Colonic mucosa (tissue), 4 donors: ENCODE data around the gene GFRA1. TPM values are rescaled to one million over a fixed set of nuclear protein-coding genes. Genes with fewer than 3 reads are reported as not detected.

Source experiments
- DNase-seq: peaks from one replicate; pipeline ENCODE4 v3.0.0-alpha.2; 2020
- H3K27ac ChIP-seq: fragments of 200-600 bp; one replicate; pipeline ENCODE4 v1.8.0; 2021
- H3K27me3 ChIP-seq: fragments of 200-600 bp; one replicate; pipeline ENCODE4 v1.8.0; 2021
- H3K36me3 ChIP-seq: fragments of 200-600 bp; one replicate; pipeline ENCODE4 v1.8.0; 2021
- H3K4me1 ChIP-seq: fragments of 200-600 bp; one replicate; pipeline ENCODE4 v1.8.0; 2021; ENCODE audit warnings: mild to moderate bottlenecking
- H3K4me3 ChIP-seq: fragments of 200-600 bp; one replicate; pipeline ENCODE4 v1.8.0; 2021
- H3K9ac ChIP-seq, 2 donors: one replicate each; pipeline ENCODE4 v1.7.0; 2013; ENCODE audit warnings: control low read depth in 2 of 2, low read depth in 2 of 2, low read length in 2 of 2
- H3K9me3 ChIP-seq: fragments of 200-600 bp; one replicate; pipeline ENCODE4 v1.8.0; 2021
- CTCF ChIP-seq: fragments of 200-600 bp; IDR thresholded peaks from one replicate; pipeline ENCODE4 v1.8.0; 2022; ENCODE audit warnings: antibody characterized with exemption, mild to moderate bottlenecking
- intact Hi-C: fragments of 100-400 bp; cut with DNase I; formaldehyde crosslinking; loops from one replicate; pipeline ENCODE4 v1.14.1; 2022
- total RNA-seq, 2 donors: library from RNA; stranded (reverse); fragmentation: NEBNext Ultra II Directional in 1 of 2; extraction: Animal tissue kit (Norgen Biotek cat#: 25700) in 1 of 2; gene quantifications; one replicate each; pipeline ENCODE4 v1.2.1, GENCODE V29; 2021
- donor health status: healthy.
- donor health status: DM: no; HTN: no; CAD: no.
- donor health status: DM: no; HTN: no; CAD: no.

GFRA1 gene
- total RNA-seq, 2 donors from 2014 or later, result 1.0 to 4.9 TPM

GRCh38 chr10:116069856-116070255, 203.2 kb downstream of the GFRA1 start:
- no peak for TF ChIP-seq CTCF
- Histone ChIP-seq H3K4me3 (no peak overlapping the region), H3K4me1 (no peaks in the 10 kb centered on the region), H3K36me3 (no peaks in the 10 kb centered on the region), H3K9me3 (no peaks in the 10 kb centered on the region), H3K27ac (no peak overlapping the region), H3K9ac (no peak overlapping the region), H3K27me3 (no peaks in the 10 kb centered on the region)
- intact Hi-C loops, result no loop called here
- no peak for DNase-seq

GRCh38 chr10:116067825-116068224, 205.2 kb downstream of the GFRA1 start:
- H3K9me3 ChIP-seq, result no peaks in the 10 kb centered on the region

GRCh38 chr10:116063107-116063506, 209.9 kb downstream of the GFRA1 start:
- DNase-seq, result no peak
- Histone ChIP-seq H3K27ac (no peak overlapping the region), H3K9me3 (no peaks in the 10 kb centered on the region), H3K36me3 (no peaks in the 10 kb centered on the region), H3K4me1 (no peaks in the 10 kb centered on the region), H3K27me3 (no peaks in the 10 kb centered on the region), H3K4me3 (no peak overlapping the region), H3K9ac (no peak overlapping the region)
- intact Hi-C loops, result no loop called here
- TF ChIP-seq CTCF, result no peak

More at GRCh38 chr10:116067825-116068224, 205.2 kb downstream of the GFRA1 start:
- TF ChIP-seq CTCF, result no peak
- intact Hi-C loops, result no loop called here
- H3K4me3 ChIP-seq, result no peak overlapping the region
- no peaks in the 10 kb centered on the region for H3K4me1 ChIP-seq
- no peaks in the 10 kb centered on the region for H3K27me3 ChIP-seq
- H3K36me3 ChIP-seq, result no peaks in the 10 kb centered on the region
- no peak overlapping the region for H3K27ac ChIP-seq
- no peak for DNase-seq
- H3K9ac ChIP-seq, result no peak overlapping the region

- H3K36me3 ChIP-seq, result no peaks in the 10 kb centered on the region
- no peak for DNase-seq
- no peaks in the 10 kb centered on the region for H3K27me3 ChIP-seq
- intact Hi-C loops, result no loop called here
- H3K27ac ChIP-seq, result no peak overlapping the region
- no peak overlapping the region for H3K9ac ChIP-seq
- no peaks in the 10 kb centered on the region for H3K9me3 ChIP-seq
- no peak overlapping the region for H3K4me3 ChIP-seq
- no peaks in the 10 kb centered on the region for H3K4me1 ChIP-seq
- TF ChIP-seq CTCF, result no peak
These were observed 212.1 kb downstream of the GFRA1 start for GRCh38 chr10:116060864-116061263.

- DNase-seq, result no peak
- no peak overlapping the region for H3K9ac ChIP-seq
- intact Hi-C loops, result no loop called here
- no peak for TF ChIP-seq CTCF
- no peaks in the 10 kb centered on the region for H3K9me3 ChIP-seq
- no peak overlapping the region for H3K27ac ChIP-seq
- no peaks in the 10 kb centered on the region for H3K27me3 ChIP-seq
- H3K36me3 ChIP-seq, result no peaks in the 10 kb centered on the region
- H3K4me1 ChIP-seq, result no peaks in the 10 kb centered on the region
- no peak overlapping the region for H3K4me3 ChIP-seq
These were observed 213.7 kb downstream of the GFRA1 start for GRCh38 chr10:116059320-116059719.
